ENCODE results near the gene SMIM12.

SMIM12 gene, protein sequence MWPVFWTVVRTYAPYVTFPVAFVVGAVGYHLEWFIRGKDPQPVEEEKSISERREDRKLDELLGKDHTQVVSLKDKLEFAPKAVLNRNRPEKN

DNA sequence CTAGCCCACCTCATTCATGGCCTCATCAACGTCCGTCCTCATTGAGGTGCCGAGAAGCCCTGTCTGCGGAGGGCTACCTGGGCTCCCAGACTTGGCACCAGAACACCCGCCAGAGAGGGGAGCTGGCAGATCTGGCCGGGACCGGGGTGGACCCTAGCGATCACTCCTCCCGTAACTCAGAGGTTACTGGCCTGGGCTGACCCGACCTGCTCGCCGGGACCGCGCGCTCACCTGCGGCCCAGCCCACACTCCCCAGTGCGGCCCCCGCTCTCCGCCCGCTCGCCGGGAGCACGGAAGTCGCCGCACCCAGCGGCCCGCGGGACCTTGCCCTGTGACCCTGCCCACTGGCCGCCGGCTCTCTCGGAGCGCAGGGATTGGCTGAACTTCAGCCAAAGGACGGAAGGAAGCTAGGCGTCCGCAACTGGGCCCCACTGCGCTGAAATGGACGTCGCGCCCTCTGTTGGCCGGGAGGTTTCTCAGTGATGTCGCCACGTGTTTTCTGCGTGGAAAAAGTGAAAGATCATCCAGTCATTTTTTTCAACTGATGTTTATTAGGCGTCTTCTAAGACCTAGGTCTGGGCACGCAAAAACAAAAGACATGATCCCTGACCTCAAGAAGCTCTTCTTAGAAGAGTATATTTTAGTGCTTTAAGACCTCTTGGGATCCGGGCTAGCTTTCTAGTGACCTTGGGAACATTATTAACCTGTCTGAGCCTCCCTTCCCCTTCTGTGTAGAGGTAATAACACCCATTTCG, at the start of gene SMIM12:
Gene SMIM12, minus strand, starts transcription at position 304 of the 755 bp plus-strand sequence. CDS start 3,772 bp downstream, outside the sequence.
- peaks cover 24% of the 10 kb centered on the region for H3K4me1 Mint-ChIP-seq

DNA sequence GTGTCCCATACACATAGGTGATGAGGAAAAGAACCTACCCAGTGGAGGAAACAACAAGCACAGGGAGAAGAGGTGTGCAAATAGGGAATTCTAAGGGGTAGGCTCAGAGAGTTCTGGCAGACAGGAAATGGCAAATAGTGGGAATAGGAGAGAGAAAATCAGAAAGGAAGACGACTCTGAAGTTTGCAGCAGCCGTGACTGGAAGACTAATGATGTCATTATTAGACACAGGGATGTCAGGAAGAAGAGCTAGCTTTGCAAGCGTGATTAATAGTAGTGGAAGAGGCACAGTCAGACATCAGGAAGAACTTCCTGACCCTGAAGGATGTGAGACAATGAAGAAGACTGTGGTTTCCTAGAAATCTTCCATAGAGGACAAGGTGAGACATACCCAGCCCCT, 48.8 kb upstream of the SMIM12 start:
- TF ChIP-seq, protein P1, sequence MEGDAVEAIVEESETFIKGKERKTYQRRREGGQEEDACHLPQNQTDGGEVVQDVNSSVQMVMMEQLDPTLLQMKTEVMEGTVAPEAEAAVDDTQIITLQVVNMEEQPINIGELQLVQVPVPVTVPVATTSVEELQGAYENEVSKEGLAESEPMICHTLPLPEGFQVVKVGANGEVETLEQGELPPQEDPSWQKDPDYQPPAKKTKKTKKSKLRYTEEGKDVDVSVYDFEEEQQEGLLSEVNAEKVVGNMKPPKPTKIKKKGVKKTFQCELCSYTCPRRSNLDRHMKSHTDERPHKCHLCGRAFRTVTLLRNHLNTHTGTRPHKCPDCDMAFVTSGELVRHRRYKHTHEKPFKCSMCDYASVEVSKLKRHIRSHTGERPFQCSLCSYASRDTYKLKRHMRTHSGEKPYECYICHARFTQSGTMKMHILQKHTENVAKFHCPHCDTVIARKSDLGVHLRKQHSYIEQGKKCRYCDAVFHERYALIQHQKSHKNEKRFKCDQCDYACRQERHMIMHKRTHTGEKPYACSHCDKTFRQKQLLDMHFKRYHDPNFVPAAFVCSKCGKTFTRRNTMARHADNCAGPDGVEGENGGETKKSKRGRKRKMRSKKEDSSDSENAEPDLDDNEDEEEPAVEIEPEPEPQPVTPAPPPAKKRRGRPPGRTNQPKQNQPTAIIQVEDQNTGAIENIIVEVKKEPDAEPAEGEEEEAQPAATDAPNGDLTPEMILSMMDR (IDR thresholded peaks at IDR 0.05; ENCODE audit: unreplicated experiment in 3 of 3) = no peak
- Mint-ChIP-seq H3K27ac (no peak overlapping the region), H3K36me3 (ENCODE audit: low read depth) (no peaks in the 10 kb centered on the region), H3K4me1 (no peaks in the 10 kb centered on the region), H3K27me3 (ENCODE audit: low read depth) (peaks cover 23% of the 10 kb centered on the region), H3K4me3 (no peak overlapping the region), H3K9me3 (no peaks in the 10 kb centered on the region)

More for the DNA sequence above, at the start of gene SMIM12:
- H3K36me3 Mint-ChIP-seq (ENCODE audit: low read depth) = peaks cover 4% of the 10 kb centered on the region
- no peaks in the 10 kb centered on the region for H3K9me3 Mint-ChIP-seq
- peaks cover 22% of the 10 kb centered on the region for H3K27me3 Mint-ChIP-seq (ENCODE audit: low read depth)
- TF ChIP-seq, protein P1 (IDR thresholded peaks at IDR 0.05; ENCODE audit: unreplicated experiment in 3 of 3) = peak; percentile 77 to 87 (median 82)
- H3K4me3 Mint-ChIP-seq = peak within 1 kb of the TSS; percentile 97 to 98 (median 98)
- H3K27ac Mint-ChIP-seq = peak within 1 kb of the TSS; percentile 47 to 84 (median 82)

DNA sequence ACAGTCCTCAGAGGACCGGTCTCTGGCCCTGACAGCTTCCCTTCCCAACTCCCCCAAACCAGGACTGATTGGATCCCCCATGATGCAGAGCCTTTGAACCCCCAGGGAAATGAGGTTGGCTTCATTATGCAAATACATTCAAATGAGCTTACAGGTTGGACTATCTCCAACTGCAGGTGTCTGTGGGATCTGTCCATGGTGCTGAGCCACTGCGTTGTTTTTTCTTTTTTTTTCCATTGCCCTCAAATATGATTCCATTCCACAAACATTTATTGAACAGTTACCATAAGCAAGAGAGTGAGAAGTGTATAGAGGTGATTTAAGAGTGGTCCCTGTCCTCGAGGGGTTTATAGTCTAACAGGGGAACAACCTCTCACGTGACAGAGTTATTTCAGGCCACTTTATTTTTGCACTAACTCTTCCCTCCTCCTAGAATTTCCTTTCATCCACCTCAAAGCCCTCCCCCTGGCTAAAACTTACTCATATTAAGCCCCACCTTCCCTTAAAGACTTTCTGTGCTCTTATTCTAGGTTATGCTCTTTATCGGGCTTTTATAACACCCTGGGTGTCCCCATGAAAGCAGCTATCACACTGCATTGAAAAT, 48.0 kb upstream of the SMIM12 start:
- no peaks in the 10 kb centered on the region for H3K36me3 Mint-ChIP-seq (ENCODE audit: low read depth)
- H3K4me3 Mint-ChIP-seq = no peak overlapping the region
- TF ChIP-seq, protein P1 (IDR thresholded peaks at IDR 0.05; ENCODE audit: unreplicated experiment in 3 of 3) = no peak
- no peaks in the 10 kb centered on the region for H3K4me1 Mint-ChIP-seq
- no peaks in the 10 kb centered on the region for H3K9me3 Mint-ChIP-seq
- peaks cover 21% of the 10 kb centered on the region for H3K27me3 Mint-ChIP-seq (ENCODE audit: low read depth)
- no peak overlapping the region for H3K27ac Mint-ChIP-seq

DNA sequence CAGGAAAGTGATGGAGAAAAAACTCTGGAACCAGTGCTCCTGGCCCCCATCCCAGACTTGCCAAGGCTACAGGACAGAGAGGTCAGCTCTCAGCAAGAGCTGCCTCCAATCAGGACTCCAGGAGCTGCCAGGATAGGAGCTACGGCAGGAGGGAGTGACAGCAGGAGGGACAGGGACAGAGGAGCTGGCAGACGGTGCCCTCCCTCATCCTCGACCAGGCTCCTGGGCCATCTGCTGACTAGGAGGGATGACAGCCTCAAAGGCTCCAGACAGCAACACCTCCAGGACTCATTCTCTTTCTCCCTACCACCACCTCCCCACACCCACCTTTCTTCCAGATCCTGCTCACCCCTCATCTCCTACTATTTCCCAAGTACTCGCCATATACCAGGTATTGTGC, 47.2 kb upstream of the SMIM12 start:
- no peaks in the 10 kb centered on the region for H3K9me3 Mint-ChIP-seq
- H3K27ac Mint-ChIP-seq = no peak overlapping the region
- H3K27me3 Mint-ChIP-seq (ENCODE audit: low read depth) = peaks cover 26% of the 10 kb centered on the region
- no peaks in the 10 kb centered on the region for H3K4me1 Mint-ChIP-seq
- TF ChIP-seq, protein P1 (IDR thresholded peaks at IDR 0.05; ENCODE audit: unreplicated experiment in 3 of 3) = no peak
- H3K36me3 Mint-ChIP-seq (ENCODE audit: low read depth) = no peaks in the 10 kb centered on the region
- no peak overlapping the region for H3K4me3 Mint-ChIP-seq

DNA sequence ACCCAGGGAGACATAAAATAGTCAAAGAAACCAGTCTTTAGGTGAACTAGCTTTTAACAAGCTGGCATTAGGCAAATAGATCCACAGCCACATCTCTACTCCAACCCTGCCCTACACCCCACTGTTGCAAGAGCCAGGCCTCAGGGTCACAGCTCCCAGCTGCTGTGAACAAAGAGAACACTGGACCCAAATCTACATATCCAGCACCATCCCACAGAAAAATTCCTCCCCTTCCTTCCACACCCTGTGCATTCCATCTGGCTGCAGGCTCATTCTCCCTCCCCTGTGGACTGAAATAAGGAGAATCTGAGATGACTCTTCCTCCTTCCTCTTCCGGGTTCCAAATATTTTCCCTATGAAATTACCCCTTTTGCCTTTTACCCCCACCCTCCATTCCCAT, 46.7 kb upstream of the SMIM12 start:
- H3K4me1 Mint-ChIP-seq = no peaks in the 10 kb centered on the region
- no peaks in the 10 kb centered on the region for H3K9me3 Mint-ChIP-seq
- TF ChIP-seq, protein P1 (IDR thresholded peaks at IDR 0.05; ENCODE audit: unreplicated experiment in 3 of 3) = no peak
- peaks cover 29% of the 10 kb centered on the region for H3K27me3 Mint-ChIP-seq (ENCODE audit: low read depth)
- no peaks in the 10 kb centered on the region for H3K36me3 Mint-ChIP-seq (ENCODE audit: low read depth)
- no peak overlapping the region for H3K27ac Mint-ChIP-seq
- no peak overlapping the region for H3K4me3 Mint-ChIP-seq
